NCI-H748 (cell line): ENCODE data around the gene CTBP2.

Source experiments
- DNase-seq: peaks from one replicate; lab custom pipeline; 2025; ENCODE audit not compliant: unreplicated experiment; lab: John Stamatoyannopoulos, UW

The CTBP2 gene

GRCh38 chr10:125106586-125106985 lies 53.8 kb downstream of the CTBP2 start:
- DNase-seq = no peak

GRCh38 chr10:125105706-125106255 lies 54.6 kb downstream of the CTBP2 start:
- DNase-seq = no peak

GRCh38 chr10:125105155-125105554 lies 55.2 kb downstream of the CTBP2 start:
- DNase-seq = no peak

- DNase-seq = no peak
These were observed 55.8 kb downstream of the CTBP2 start for GRCh38 chr10:125104559-125104958.

GRCh38 chr10:125103924-125104323 lies 56.4 kb downstream of the CTBP2 start:
- DNase-seq = no peak

GRCh38 chr10:125103466-125103865 lies 56.9 kb downstream of the CTBP2 start:
- no peak for DNase-seq

GRCh38 chr10:125102821-125103220 lies 57.5 kb downstream of the CTBP2 start:
- DNase-seq = peak; percentile 1

GRCh38 chr10:125102246-125102645 lies 58.1 kb downstream of the CTBP2 start:
- DNase-seq = no peak

- DNase-seq = no peak
These were observed 58.8 kb downstream of the CTBP2 start for GRCh38 chr10:125101581-125101980.

GRCh38 chr10:125101049-125101448 lies 59.3 kb downstream of the CTBP2 start:
- DNase-seq = no peak

- DNase-seq = no peak
These were observed 62.8 kb downstream of the CTBP2 start for GRCh38 chr10:125097409-125098070.

- no peak for DNase-seq
These were observed 63.4 kb downstream of the CTBP2 start for GRCh38 chr10:125096975-125097374.

GRCh38 chr10:125096371-125096770 lies 64.0 kb downstream of the CTBP2 start:
- no peak for DNase-seq

- no peak for DNase-seq
These were observed 64.6 kb downstream of the CTBP2 start for GRCh38 chr10:125095776-125096175.

- no peak for DNase-seq
These were observed 65.1 kb downstream of the CTBP2 start for GRCh38 chr10:125095228-125095627.

GRCh38 chr10:125094806-125095205 lies 65.6 kb downstream of the CTBP2 start:
- DNase-seq = no peak

- no peak for DNase-seq
These were observed 66.2 kb downstream of the CTBP2 start for GRCh38 chr10:125093974-125094705.

- DNase-seq = no peak
These were observed 67.0 kb downstream of the CTBP2 start for GRCh38 chr10:125093199-125093973.

- no peak for DNase-seq
These were observed 67.8 kb downstream of the CTBP2 start for GRCh38 chr10:125092564-125093031.

- DNase-seq = no peak
These were observed 68.5 kb downstream of the CTBP2 start for GRCh38 chr10:125091891-125092290.

- DNase-seq = no peak
These were observed 70.9 kb downstream of the CTBP2 start for GRCh38 chr10:125089469-125089868.

GRCh38 chr10:125087897-125088215 lies 72.5 kb downstream of the CTBP2 start:
- DNase-seq = no peak
